ENCODE data around the gene CDC26.
"Not testable (repeated sequence)": the region's sequence is repeated elsewhere in the genome, so short reads cannot be mapped to it uniquely, and the experiment has no call there.

Gene CDC26

GRCh38 chr9:113238202-113238858, 37.0 kb downstream of the CDC26 start:
- ATAC-seq = no peak
- no peak for DNase-seq

- DNase-seq (no peak), ATAC-seq (no peak)
These were observed 38.3 kb downstream of the CDC26 start for GRCh38 chr9:113237026-113237425.

- not testable (repeated sequence) for DNase-seq, ATAC-seq
These were observed 39.6 kb downstream of the CDC26 start for GRCh38 chr9:113235701-113236255.

- ATAC-seq = no peak
- no peak for DNase-seq
These were observed 43.7 kb downstream of the CDC26 start for GRCh38 chr9:113231701-113232100.

GRCh38 chr9:113228130-113228665, 47.2 kb downstream of the CDC26 start:
- ATAC-seq = no peak

GRCh38 chr9:113227436-113227835, 47.9 kb downstream of the CDC26 start:
- no peak for DNase-seq

More at GRCh38 chr9:113228130-113228665, 47.2 kb downstream of the CDC26 start:
- DNase-seq = no peak

GRCh38 chr9:113223963-113224362, 51.4 kb downstream of the CDC26 start:
- ATAC-seq = no peak
- no peak for DNase-seq

More at GRCh38 chr9:113227436-113227835, 47.9 kb downstream of the CDC26 start:
- ATAC-seq = no peak

GRCh38 chr9:113222482-113222841, 52.9 kb downstream of the CDC26 start:
- no peak for ATAC-seq
- DNase-seq = no peak

- DNase-seq (no peak), ATAC-seq (no peak)
These were observed 53.4 kb downstream of the CDC26 start for GRCh38 chr9:113221800-113222481.

- peak; percentile 97 for ATAC-seq
- DNase-seq = peak; percentile 97
These were observed 54.2 kb downstream of the CDC26 start, which contains the start of the genes FKBP15 and SLC31A1 for GRCh38 chr9:113221003-113221799. Gene FKBP15, minus strand, starts transcription at chr9:113221277. Its CDS starts 34 bp downstream, at chr9:113221243. Gene SLC31A1, plus strand, starts transcription at chr9:113221544. Its CDS starts 34,605 bp downstream, at chr9:113256149.

- ATAC-seq = no peak
- no peak for DNase-seq
These were observed 54.8 kb downstream of the CDC26 start for GRCh38 chr9:113220467-113221002.

- DNase-seq = no peak
- ATAC-seq = peak; percentile 64
These were observed 55.4 kb downstream of the CDC26 start for GRCh38 chr9:113219969-113220368.

- no peak for ATAC-seq
These were observed 56.0 kb downstream of the CDC26 start for GRCh38 chr9:113219186-113219936.

More at GRCh38 chr9:113219186-113219936, 56.0 kb downstream of the CDC26 start:
- no peak for DNase-seq
